Adipocyte (in vitro differentiated cells): ENCODE data around the gene RAB33B.
A peak's percentile ranks its signal among the peaks of the same experiment; 100 is the strongest.

Source experiments
- DNase-seq: peaks from one replicate; pipeline ENCODE4 v3.0.0-alpha.2; 2015; ENCODE audit warnings: low read depth
- H3K27me3 ChIP-seq: replicated peaks from 2 replicates; pipeline ENCODE4 v1.7.0; 2013; ENCODE audit warnings: mild to moderate bottlenecking, low read length, moderate library complexity; ENCODE audit not compliant: control insufficient read depth, insufficient read depth
- H3K36me3 ChIP-seq: 2 replicates; pipeline ENCODE4 v1.7.0; 2013; ENCODE audit warnings: low read length, mild to moderate bottlenecking, moderate library complexity; ENCODE audit not compliant: control insufficient read depth, insufficient read depth, severe bottlenecking
- H3K4me1 ChIP-seq: 2 replicates; pipeline ENCODE4 v1.7.0; 2013; ENCODE audit warnings: mild to moderate bottlenecking, low read length, moderate library complexity; ENCODE audit not compliant: control insufficient read depth, insufficient read depth
- H3K4me3 ChIP-seq: 2 replicates; pipeline ENCODE4 v1.7.0; 2013; ENCODE audit warnings: mild to moderate bottlenecking, low read length, moderate library complexity
- H3K9ac ChIP-seq: 2 replicates; pipeline ENCODE4 v1.7.0; 2013; ENCODE audit warnings: mild to moderate bottlenecking, low read length, moderate library complexity
- H3K9me3 ChIP-seq: 2 replicates; pipeline ENCODE4 v1.7.0; 2013; ENCODE audit warnings: mild to moderate bottlenecking, low read length, moderate library complexity; ENCODE audit not compliant: control insufficient read depth

Gene RAB33B

DNA sequence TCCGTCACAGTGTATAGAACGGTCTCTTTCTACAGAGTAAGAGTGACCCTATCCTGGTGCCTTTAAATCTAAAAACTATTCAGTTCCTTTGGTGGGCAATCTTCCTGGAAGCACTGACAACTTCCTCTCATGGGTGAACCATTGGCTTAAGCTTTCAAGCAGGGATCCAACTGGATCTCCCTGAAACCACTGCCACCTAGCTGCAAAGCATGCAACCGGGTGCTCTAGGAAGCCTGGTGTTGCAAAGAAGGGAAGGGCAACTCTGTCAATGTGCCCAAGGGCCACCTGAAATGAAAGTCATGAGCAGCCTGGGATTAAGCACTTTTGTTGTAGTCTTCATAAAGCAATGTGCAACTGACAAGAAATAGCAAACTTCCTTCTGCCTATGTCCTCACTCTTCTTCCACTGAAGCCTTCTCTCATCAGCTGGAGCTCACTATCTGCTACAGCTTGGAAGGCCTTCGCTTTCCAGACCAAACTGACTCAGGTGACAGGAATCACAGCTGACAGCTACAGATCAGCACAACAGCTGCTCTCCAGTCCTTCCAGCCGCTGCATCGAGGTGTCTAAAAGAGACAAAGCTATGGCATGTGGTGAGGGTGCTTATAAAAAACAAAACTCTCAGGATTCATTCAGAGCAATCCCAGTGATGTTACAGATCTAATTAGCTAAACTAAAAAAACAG is 55.9 kb downstream of the RAB33B start:
- Histone ChIP-seq H3K4me1 (peaks cover 5% of the 10 kb centered on the region), H3K9ac (no peak overlapping the region), H3K27me3 (no peaks in the 10 kb centered on the region), H3K4me3 (no peak overlapping the region), H3K9me3 (no peaks in the 10 kb centered on the region), H3K36me3 (peaks cover 71% of the 10 kb centered on the region)
- no peak for DNase-seq

DNA sequence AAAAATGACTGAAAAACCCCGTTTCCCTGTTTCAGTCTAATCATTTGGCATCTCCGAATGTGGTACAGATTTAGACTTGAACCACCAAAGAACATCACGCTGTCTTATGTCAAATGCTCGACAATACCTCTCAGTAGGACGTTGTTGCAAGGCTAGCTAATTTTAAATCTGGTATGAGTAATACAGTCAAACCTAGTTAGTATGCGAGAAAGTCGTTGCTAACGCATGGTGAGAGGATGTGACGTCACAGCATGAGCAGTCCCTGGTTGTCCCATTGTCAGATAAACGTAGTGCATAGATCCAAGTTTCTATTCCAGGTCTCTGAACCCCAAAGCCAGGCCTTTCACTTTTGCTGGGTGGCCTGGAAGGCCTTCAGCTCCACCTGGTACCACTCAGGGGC is 57.4 kb downstream of the RAB33B start:
- H3K4me1 ChIP-seq, result peaks cover 17% of the 10 kb centered on the region
- no peaks in the 10 kb centered on the region for H3K27me3 ChIP-seq
- DNase-seq, result no peak
- H3K9me3 ChIP-seq, result no peaks in the 10 kb centered on the region
- H3K4me3 ChIP-seq, result no peak overlapping the region
- peaks cover 73% of the 10 kb centered on the region for H3K36me3 ChIP-seq
- no peak overlapping the region for H3K9ac ChIP-seq

DNA sequence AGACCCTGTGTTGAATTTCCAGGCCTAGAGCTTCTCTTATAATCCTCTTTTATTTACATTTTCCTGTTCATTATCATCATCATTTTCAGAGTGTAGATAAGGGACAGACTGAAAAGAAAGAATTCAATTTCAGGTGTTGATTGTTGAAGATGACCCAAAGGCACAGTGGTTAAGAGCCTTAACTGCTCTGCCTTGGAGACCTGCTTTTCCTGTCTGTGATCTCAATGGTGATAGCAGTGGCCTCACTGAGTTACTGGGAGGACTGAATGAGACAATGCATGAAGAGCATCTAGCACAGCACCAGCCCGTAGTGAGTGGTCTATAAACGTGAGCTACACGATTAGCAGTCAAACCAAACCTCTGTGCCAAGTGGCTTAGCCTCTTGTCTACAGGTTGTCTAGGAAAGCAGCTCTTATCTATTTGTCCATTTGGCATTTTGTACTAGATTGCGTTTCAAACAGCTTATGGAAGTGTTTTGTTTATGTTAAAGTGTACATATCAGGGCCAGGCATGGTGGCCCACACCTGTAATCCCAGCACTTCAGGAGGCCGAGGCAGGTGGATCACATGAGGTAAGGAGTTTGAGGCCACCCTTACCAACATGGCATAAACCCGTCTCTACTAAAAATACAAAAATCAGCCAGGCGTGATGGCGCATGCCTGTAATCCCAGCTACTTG is 60.6 kb downstream of the RAB33B start:
- H3K4me1 ChIP-seq, result peaks cover 17% of the 10 kb centered on the region
- no peak for DNase-seq
- no peaks in the 10 kb centered on the region for H3K27me3 ChIP-seq
- H3K4me3 ChIP-seq, result no peak overlapping the region
- peaks cover 78% of the 10 kb centered on the region for H3K36me3 ChIP-seq
- peak overlapping the region; percentile 10 for H3K9ac ChIP-seq
- no peaks in the 10 kb centered on the region for H3K9me3 ChIP-seq

DNA sequence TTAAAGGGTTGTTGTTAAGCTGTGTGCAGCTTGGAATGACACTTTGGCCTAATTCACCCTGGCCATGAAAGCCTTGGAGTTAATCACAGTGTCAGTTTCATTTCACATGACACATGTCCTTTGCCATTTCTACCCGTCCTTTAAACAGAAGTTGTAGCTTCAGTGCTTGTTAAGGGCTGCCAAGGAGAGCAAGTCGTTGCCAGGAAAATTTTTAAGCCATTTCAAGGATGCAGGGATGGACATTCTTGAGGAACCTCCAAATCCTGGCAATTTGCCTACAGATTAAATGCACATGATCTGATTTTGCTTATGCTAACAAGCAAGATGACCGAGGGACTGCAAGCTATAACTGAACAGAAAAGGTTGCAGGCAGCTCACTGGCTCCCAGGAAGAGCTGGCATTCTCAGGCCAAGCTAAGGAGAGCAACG is 61.6 kb downstream of the RAB33B start:
- H3K36me3 ChIP-seq, result peaks cover 79% of the 10 kb centered on the region

DNA sequence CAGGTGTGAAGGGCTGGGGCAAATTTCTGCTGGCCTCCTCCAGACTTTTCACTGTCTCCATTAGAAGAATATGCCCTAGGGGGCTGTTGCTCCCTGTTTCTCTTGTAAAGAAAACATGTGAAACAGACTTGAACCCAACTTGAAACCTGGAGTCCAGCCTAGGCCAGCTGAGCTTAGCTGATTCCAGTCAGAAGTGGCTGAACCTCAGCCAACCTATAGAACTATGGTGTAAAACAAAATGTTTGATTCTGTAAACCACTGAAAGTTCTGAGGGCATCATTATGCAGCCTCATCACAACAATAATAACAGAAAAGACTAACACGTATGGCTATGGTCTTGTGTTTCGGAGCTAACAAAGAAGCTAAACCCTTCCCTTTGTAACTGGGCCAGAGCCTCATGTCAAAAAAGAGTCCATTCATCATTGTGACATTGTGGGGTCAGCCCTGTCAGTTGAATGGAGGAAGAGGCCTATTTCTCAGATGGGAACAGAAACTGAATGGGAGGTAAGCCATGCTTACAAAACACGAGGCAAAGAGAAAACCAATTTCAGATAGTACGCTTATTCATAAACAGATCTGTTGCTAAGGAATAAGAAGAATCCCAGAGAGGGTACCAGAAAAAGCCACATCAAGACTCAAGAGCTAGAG is 68.0 kb downstream of the RAB33B start:
- Histone ChIP-seq H3K4me1 (peaks cover 13% of the 10 kb centered on the region), H3K9me3 (no peaks in the 10 kb centered on the region), H3K27me3 (no peaks in the 10 kb centered on the region), H3K36me3 (peaks cover 91% of the 10 kb centered on the region), H3K9ac (no peak overlapping the region), H3K4me3 (no peak overlapping the region)
- DNase-seq, result no peak

More for the DNA sequence above, 61.6 kb downstream of the RAB33B start:
- Histone ChIP-seq H3K9me3 (no peaks in the 10 kb centered on the region), H3K27me3 (no peaks in the 10 kb centered on the region), H3K4me3 (no peak overlapping the region), H3K4me1 (peaks cover 17% of the 10 kb centered on the region), H3K9ac (peak overlapping the region; percentile 27)
- no peak for DNase-seq

DNA sequence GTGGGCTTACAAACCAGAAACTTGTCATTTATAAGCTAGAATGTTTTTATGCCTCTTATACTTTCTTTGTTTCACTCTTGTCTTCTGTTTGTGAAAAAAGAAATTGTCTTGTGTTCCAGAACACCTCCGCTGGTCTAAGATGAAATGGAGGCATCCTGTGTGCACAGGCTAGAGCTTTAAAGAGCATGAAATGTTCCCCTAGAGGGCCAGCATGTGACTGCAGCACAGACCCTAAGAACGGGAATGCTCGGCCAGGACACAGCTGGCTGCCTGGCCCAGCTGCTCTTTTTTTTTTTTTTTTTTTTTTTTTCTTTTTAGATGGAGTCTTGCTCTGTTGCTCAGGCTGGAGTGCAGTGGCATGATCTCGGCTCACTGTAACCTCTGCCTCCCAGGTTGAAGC is 68.5 kb downstream of the RAB33B start:
- no peak for DNase-seq
- no peaks in the 10 kb centered on the region for H3K27me3 ChIP-seq
- H3K4me3 ChIP-seq, result no peak overlapping the region
- no peaks in the 10 kb centered on the region for H3K9me3 ChIP-seq
- H3K4me1 ChIP-seq, result peaks cover 13% of the 10 kb centered on the region
- H3K9ac ChIP-seq, result no peak overlapping the region
- H3K36me3 ChIP-seq, result peaks cover 91% of the 10 kb centered on the region

DNA sequence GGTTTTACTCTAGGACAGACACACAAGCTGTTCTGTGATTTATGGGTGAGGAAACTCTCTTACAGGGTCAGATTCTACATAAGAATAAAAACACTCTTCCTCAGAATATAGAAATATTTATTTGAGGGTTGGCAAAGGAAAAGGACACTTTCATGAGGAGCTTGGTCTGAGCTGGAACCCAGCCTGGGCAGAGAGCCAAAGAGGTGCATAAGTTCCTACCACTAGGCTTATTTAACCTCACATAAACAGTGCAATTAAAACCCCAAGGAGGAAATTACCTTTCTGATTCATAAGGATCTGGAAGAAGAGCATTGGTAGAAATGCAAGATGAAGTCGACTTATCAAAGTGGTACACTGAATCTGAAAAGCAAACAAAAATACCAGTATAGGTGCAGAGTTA is 69.2 kb downstream of the RAB33B start:
- no peak for DNase-seq
- H3K36me3 ChIP-seq, result peaks cover 91% of the 10 kb centered on the region
- no peak overlapping the region for H3K9ac ChIP-seq
- no peak overlapping the region for H3K4me3 ChIP-seq
- no peaks in the 10 kb centered on the region for H3K9me3 ChIP-seq
- peaks cover 14% of the 10 kb centered on the region for H3K4me1 ChIP-seq
- H3K27me3 ChIP-seq, result no peaks in the 10 kb centered on the region

DNA sequence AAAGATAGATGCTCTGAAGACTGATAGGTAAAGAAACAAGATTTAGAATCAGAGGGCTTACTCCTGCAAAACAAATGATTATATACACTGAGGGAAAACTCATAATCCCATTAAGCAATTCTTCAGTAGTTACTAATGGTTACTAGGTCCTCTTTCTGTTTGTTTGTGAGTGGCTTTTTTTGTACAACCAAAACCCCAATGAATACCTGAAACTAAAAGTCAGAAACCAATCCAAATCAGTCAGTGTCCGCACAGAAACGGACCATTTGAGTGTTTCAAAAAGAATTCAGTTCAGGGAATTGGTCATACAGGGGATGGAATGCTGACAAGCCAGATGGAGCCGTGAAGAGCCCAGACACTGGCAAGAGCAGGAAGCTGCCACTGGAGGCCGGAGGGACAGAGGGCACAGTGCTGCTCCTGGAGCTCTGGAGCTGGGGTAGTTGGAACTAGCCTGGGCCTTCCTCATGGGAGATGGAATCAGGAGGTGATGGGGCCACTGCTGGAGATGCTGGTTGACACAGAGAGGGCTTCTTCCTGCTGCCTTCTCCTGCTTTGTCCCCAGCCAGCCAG is 70.2 kb downstream of the RAB33B start:
- no peak overlapping the region for H3K9ac ChIP-seq
- H3K27me3 ChIP-seq, result no peaks in the 10 kb centered on the region
- H3K4me1 ChIP-seq, result peaks cover 24% of the 10 kb centered on the region
- peaks cover 84% of the 10 kb centered on the region for H3K36me3 ChIP-seq
- peak; percentile 25 for DNase-seq
- H3K4me3 ChIP-seq, result no peak overlapping the region
- H3K9me3 ChIP-seq, result no peaks in the 10 kb centered on the region

DNA sequence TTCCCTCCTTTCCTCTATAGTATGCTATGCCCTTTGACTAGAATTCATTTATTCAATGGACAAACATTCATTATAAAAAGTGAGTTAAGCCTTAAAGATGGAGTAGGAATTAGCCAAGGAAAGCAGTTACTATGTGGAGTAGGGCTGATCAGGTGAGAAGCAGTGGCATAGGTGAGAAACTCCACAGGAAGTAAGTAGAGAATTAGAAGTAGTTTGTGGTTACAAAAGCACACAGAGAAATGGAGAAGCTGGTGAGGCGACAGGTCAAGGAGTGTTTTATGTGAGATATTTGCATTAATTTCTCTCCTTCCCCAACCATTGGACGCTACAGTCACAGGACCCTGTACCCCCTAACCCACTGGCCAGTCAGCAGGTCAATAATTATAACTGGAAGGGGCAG is 71.5 kb downstream of the RAB33B start:
- no peak overlapping the region for H3K4me3 ChIP-seq
- no peak for DNase-seq
- no peaks in the 10 kb centered on the region for H3K9me3 ChIP-seq
- no peak overlapping the region for H3K9ac ChIP-seq
- H3K36me3 ChIP-seq, result peaks cover 72% of the 10 kb centered on the region
- peaks cover 26% of the 10 kb centered on the region for H3K4me1 ChIP-seq
- H3K27me3 ChIP-seq, result no peaks in the 10 kb centered on the region
